Cardiac fibroblast (primary cell): ENCODE results near the gene MRNIP.
A peak's percentile ranks its signal among the peaks of the same experiment; 100 is the strongest.

Experiments
- DNase-seq, 2 donors: peaks; one replicate each; pipeline versions ENCODE4 v3.0.0 to v3.0.0-alpha.2; 2010; ENCODE audit warnings: low read depth in 2 of 2
- H3K4me3 ChIP-seq, 2 donors: replicated peaks in 1 of 2; 1 replicate in 1 of 2; 2 replicates in 1 of 2; pipeline ENCODE4 v1.5.1; 2011; ENCODE audit warnings: low read depth in 2 of 2, low read length in 2 of 2, mild to moderate bottlenecking in 2 of 2, moderate library complexity in 1 of 2
- CTCF ChIP-seq: IDR thresholded peaks from one replicate; pipeline ENCODE4 v1.5.1; 2011; ENCODE audit warnings: low read depth, mild to moderate bottlenecking, low read length, inconsistent platforms

Gene MRNIP

GRCh38 chr5:179812997-179813607 lies 45.5 kb downstream of the MRNIP start:
- no peak for TF ChIP-seq CTCF
- no peak for DNase-seq
- H3K4me3 ChIP-seq, result no peak overlapping the region

GRCh38 chr5:179812135-179812825 lies 46.3 kb downstream of the MRNIP start:
- DNase-seq, result no peak
- TF ChIP-seq CTCF, result no peak
- no peak overlapping the region for H3K4me3 ChIP-seq

- DNase-seq, result peak; percentile 69 to 82
- TF ChIP-seq CTCF, result no peak
- H3K4me3 ChIP-seq, result peak within 1 kb of the TSS; percentile 70 to 84
These were observed 52.2 kb downstream of the MRNIP start, which contains the start of gene MGAT4B for GRCh38 chr5:179806250-179807048. TSS of gene MGAT4B (minus strand) at chr5:179806866. CDS start at chr5:179806583, 283 bp downstream.

GRCh38 chr5:179805529-179806249 lies 52.9 kb downstream of the MRNIP start:
- peak overlapping the region; percentile 70 to 84 for H3K4me3 ChIP-seq
- no peak for TF ChIP-seq CTCF
- DNase-seq, result peak; percentile 51 to 55

GRCh38 chr5:179805070-179805528 lies 53.5 kb downstream of the MRNIP start:
- DNase-seq, result no peak
- no peak for TF ChIP-seq CTCF
- peak overlapping the region; percentile 70 to 84 for H3K4me3 ChIP-seq

GRCh38 chr5:179804555-179804947 lies 54.1 kb downstream of the MRNIP start:
- H3K4me3 ChIP-seq, result peak overlapping the region; percentile 70 to 84
- DNase-seq, result no peak
- TF ChIP-seq CTCF, result no peak
